Measurements from ENCODE around the gene PARD6A. TPM values are rescaled to one million over a fixed set of nuclear protein-coding genes. Genes with fewer than 3 reads are reported as not detected.

PARD6A gene
- total and polyA plus RNA-seq, 2 experiments from 2014 or later, result 1.1 to 1.8 TPM

DNA sequence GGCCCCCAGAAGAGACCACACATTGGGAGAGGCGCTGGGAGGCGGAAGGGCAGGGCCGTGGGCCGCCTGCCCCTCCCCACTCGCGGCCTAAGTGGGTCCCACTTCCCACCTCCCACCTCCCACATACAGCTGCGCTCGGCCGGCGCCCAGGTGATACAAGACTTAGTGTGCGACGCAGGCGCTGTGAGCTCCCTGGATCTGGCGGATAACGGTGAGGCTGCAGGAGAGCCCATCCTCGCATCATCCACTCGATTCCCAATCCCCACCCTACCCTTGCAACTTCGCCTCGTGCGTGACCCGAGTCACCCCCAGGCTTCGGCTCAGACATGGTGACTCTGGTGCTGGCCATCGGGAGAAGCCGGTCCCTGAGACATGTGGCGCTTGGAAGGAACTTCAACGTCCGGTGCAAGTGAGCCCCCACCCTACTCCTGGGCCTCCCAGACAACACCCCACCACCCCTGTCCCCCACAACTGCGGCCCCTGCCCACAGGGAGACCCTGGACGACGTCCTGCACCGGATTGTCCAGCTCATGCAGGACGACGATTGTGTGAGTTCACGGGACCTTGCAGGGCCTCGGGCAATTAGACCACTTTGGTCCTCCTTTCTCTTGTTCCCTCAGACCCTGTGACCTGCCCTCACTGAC, 11.9 kb upstream of the PARD6A start:
- Histone ChIP-seq H3K36me3 (replicated peaks; ENCODE audit: insufficient read depth, low read depth) (no peaks in the 10 kb centered on the region), H3K79me2 (no peaks in the 10 kb centered on the region), H3K4me1 (ENCODE audit: insufficient read depth) (peaks cover 7% of the 10 kb centered on the region), H3K9me2 (replicated peaks; ENCODE audit: insufficient read depth) (no peaks in the 10 kb centered on the region), H3K27ac (no peak overlapping the region), H3K27me3 (peaks cover 44% of the 10 kb centered on the region), H3K4me2 (no peak overlapping the region), H3K9me3 (ENCODE audit: low read depth) (no peaks in the 10 kb centered on the region), H3K4me3 (no peak overlapping the region), H4K20me1 (ENCODE audit: insufficient read depth, poor library complexity, severe bottlenecking) (no peaks in the 10 kb centered on the region), H2AFZ (no peak overlapping the region)
- no peak for TF ChIP-seq EZH2phosphoT487 (IDR thresholded peaks at IDR 0.05; ENCODE audit: low read depth, severe bottlenecking, unreplicated experiment)
- TF ChIP-seq, protein P1, sequence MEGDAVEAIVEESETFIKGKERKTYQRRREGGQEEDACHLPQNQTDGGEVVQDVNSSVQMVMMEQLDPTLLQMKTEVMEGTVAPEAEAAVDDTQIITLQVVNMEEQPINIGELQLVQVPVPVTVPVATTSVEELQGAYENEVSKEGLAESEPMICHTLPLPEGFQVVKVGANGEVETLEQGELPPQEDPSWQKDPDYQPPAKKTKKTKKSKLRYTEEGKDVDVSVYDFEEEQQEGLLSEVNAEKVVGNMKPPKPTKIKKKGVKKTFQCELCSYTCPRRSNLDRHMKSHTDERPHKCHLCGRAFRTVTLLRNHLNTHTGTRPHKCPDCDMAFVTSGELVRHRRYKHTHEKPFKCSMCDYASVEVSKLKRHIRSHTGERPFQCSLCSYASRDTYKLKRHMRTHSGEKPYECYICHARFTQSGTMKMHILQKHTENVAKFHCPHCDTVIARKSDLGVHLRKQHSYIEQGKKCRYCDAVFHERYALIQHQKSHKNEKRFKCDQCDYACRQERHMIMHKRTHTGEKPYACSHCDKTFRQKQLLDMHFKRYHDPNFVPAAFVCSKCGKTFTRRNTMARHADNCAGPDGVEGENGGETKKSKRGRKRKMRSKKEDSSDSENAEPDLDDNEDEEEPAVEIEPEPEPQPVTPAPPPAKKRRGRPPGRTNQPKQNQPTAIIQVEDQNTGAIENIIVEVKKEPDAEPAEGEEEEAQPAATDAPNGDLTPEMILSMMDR (IDR thresholded peaks at IDR 0.05; ENCODE audit: poor library complexity), result no peak
- no peak for TF ChIP-seq EZH2 (IDR thresholded peaks at IDR 0.05; ENCODE audit: borderline replicate concordance)
- no peak for DNase-seq (ENCODE audit: low spot score)
- 90% methylated on average over 32 of the region's 35 CpGs for WGBS (ENCODE audit: low lambda C conversion rate, missing lambda C conversion rate)

DNA sequence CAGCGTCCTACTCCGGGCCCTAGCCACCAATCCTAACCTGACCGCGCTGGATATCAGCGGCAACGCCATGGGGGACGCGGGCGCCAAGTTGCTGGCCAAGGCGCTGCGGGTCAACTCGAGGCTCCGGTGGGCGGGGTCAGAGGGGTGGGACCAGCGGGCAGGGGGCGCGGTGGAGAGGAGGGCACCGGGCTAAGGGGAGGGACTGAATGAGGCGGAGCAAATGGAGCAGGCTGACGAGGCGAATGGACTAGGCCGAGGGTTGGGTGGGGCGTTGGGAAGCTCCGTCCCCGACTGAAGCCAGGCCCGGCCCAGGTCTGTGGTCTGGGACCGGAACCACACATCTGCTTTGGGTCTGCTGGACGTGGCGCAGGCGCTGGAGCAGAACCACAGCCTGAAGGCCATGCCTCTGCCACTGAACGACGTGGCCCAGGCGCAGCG, 11.2 kb upstream of the PARD6A start:
- WGBS (ENCODE audit: low lambda C conversion rate, missing lambda C conversion rate), result 60% methylated on average over 17 of the region's 34 CpGs
- Histone ChIP-seq H4K20me1 (ENCODE audit: insufficient read depth, poor library complexity, severe bottlenecking) (no peaks in the 10 kb centered on the region), H3K79me2 (no peaks in the 10 kb centered on the region), H3K27me3 (peaks cover 50% of the 10 kb centered on the region), H3K4me2 (no peak overlapping the region), H3K4me3 (no peak overlapping the region), H2AFZ (no peak overlapping the region), H3K9me2 (replicated peaks; ENCODE audit: insufficient read depth) (no peaks in the 10 kb centered on the region), H3K36me3 (replicated peaks; ENCODE audit: insufficient read depth, low read depth) (no peaks in the 10 kb centered on the region), H3K27ac (no peak overlapping the region), H3K9me3 (ENCODE audit: low read depth) (no peaks in the 10 kb centered on the region), H3K4me1 (ENCODE audit: insufficient read depth) (peaks cover 7% of the 10 kb centered on the region)
- no peak for DNase-seq (ENCODE audit: low spot score)
- no peak for TF ChIP-seq EZH2 (IDR thresholded peaks at IDR 0.05; ENCODE audit: borderline replicate concordance)
- TF ChIP-seq, protein P1 (IDR thresholded peaks at IDR 0.05; ENCODE audit: poor library complexity), result no peak
- no peak for TF ChIP-seq EZH2phosphoT487 (IDR thresholded peaks at IDR 0.05; ENCODE audit: low read depth, severe bottlenecking, unreplicated experiment)

DNA sequence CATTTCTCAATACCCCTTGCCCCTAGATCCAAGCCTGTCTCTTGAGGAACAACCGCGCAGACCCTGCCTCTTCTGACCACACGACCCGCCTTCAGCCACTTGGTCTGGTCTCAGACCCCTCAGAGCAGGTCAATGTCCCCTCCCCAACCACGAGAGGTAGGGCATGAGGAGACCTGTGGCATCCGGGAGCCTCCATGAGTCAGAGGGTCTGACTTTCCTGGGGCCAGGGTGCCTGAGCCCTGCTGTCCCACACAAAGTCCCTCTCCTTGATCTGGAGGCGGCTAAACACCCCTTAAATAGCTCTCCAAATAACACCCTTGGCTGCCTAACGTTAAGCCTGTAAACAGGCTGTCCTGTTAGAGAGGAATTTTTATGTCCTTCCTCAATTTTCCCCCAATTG, 10.7 kb upstream of the PARD6A start:
- no peak for DNase-seq (ENCODE audit: low spot score)
- H3K27ac ChIP-seq, result no peak overlapping the region
- H3K36me3 ChIP-seq (replicated peaks; ENCODE audit: insufficient read depth, low read depth), result no peaks in the 10 kb centered on the region
- 87% methylated on average over 8 of the region's 8 CpGs for WGBS (ENCODE audit: low lambda C conversion rate, missing lambda C conversion rate)
- no peak overlapping the region for H2AFZ ChIP-seq
- TF ChIP-seq EZH2phosphoT487 (IDR thresholded peaks at IDR 0.05; ENCODE audit: low read depth, severe bottlenecking, unreplicated experiment), result no peak
- TF ChIP-seq EZH2 (IDR thresholded peaks at IDR 0.05; ENCODE audit: borderline replicate concordance), result no peak
- TF ChIP-seq, protein P1 (IDR thresholded peaks at IDR 0.05; ENCODE audit: poor library complexity), result no peak
- no peak overlapping the region for H3K4me2 ChIP-seq
- H3K4me1 ChIP-seq (ENCODE audit: insufficient read depth), result peaks cover 7% of the 10 kb centered on the region
- no peak overlapping the region for H3K4me3 ChIP-seq
- no peaks in the 10 kb centered on the region for H3K9me3 ChIP-seq (ENCODE audit: low read depth)
- H3K9me2 ChIP-seq (replicated peaks; ENCODE audit: insufficient read depth), result no peaks in the 10 kb centered on the region
- H3K79me2 ChIP-seq, result no peaks in the 10 kb centered on the region
- H3K27me3 ChIP-seq, result peaks cover 53% of the 10 kb centered on the region
- no peaks in the 10 kb centered on the region for H4K20me1 ChIP-seq (ENCODE audit: insufficient read depth, poor library complexity, severe bottlenecking)
